HG03103 (cell line): Measurements from ENCODE around the gene RCOR2.

Experiments used
- ATAC-seq: cut with Tn5 transposase; IDR thresholded peaks from one replicate; pipeline ENCODE4 v1.9.1; 2021; ENCODE audit warnings: low read depth; ENCODE audit not compliant: unreplicated experiment

Gene RCOR2

GRCh38 chr11:63908631-63909401 lies 8.1 kb downstream of the RCOR2 start:
- no peak for ATAC-seq

DNA sequence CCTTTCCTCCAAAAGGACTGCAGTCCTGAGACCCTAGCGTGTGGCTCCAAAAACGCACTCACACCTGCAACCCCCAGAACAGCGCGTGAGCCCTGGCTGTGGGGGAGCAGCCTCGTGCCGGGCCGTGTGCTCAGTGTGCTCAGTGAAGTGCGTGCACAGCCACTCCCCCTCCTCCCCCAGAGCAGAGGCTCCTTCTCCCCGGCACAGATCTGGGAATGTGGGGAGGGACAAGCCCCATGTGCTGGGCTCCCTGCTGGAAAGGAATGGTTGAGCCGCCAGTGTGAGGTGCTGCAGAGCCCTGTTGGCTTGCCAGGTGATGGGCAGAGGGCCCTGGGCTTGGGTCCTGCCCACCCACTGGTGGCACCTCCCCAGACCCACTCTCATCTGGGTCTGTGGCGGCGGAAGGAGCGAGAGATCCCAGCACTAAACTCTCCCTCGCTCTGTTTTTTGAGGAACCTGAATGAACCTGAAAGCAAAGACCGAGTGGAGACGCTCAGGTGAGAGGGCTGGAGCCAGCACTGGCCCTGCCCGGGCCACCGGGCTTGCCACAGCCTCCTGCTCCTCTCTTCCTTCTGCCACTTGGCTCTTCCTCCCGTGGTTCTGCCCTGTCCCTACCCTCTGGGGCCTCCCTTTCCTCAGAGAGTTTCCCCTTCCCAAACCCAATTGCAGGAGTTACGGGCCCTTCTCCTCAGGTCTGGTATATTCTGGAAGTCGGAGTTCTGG lies 9.0 kb downstream of the RCOR2 start:
- ATAC-seq, result no peak

GRCh38 chr11:63907063-63907462 lies 9.9 kb downstream of the RCOR2 start:
- ATAC-seq, result no peak

- no peak for ATAC-seq
Measured at GRCh38 chr11:63906585-63906984, 10.4 kb downstream of the RCOR2 start.

DNA sequence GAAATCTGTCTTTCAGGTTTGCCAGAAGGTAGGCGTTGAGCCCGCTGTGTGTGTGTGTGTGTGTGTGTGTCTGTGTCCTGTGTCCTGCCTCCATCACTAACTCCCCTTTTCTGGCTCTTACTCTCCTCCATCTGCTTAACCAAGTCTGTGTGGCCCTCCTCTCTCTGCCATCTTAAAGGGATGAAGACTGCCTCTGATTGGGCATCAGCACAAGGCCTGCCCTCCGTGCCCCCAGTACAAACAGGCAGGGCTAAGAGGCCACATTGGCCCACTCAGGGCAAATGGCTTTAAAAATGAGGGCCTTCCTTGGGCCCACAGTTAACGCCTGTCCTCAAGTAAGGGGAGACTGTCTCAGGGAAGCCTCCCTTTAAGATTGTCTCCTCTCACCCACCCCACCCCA lies 10.9 kb downstream of the RCOR2 start:
- no peak for ATAC-seq

GRCh38 chr11:63905179-63905578 lies 11.8 kb downstream of the RCOR2 start:
- ATAC-seq, result no peak

DNA sequence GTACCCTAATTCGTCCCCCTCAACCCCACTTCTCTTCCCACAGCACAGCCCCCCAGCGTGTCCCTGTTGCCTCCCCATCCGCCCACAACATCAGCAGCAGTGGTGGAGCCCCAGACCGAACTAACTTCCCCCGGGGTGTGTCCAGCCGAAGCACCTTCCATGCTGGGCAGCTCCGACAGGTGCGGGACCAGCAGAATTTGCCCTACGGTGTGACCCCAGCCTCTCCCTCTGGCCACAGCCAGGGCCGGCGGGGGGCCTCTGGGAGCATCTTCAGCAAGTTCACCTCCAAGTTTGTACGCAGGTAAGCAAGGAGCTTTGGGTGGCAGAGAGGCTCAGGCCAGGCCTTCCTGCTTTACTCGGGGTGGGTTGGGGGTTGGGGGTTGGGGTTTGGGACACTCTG lies 12.2 kb downstream of the RCOR2 start:
- no peak for ATAC-seq

DNA sequence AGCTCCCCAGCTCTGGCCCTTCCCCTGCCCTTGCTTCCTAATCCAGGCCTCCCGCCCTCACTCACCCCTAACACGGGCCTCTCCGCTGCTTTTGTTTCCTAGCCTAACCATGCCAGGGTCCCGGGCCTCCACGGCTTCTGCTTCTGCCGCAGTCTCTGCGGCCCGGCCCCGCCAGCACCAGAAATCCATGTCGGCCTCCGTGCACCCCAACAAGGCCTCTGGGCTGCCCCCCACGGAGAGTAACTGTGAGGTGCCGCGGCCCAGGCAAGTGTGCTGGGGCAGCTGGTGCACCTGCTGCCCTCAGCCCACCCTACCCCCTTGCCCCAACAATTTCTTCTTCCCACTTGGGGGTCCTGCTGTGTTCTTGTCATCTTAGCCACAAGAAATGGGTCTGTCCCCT lies 13.1 kb downstream of the RCOR2 start:
- ATAC-seq, result no peak

GRCh38 chr11:63901660-63902059 lies 15.3 kb downstream of the RCOR2 start:
- no peak for ATAC-seq

GRCh38 chr11:63897459-63898146 lies 19.4 kb downstream of the RCOR2 start:
- ATAC-seq, result no peak

DNA sequence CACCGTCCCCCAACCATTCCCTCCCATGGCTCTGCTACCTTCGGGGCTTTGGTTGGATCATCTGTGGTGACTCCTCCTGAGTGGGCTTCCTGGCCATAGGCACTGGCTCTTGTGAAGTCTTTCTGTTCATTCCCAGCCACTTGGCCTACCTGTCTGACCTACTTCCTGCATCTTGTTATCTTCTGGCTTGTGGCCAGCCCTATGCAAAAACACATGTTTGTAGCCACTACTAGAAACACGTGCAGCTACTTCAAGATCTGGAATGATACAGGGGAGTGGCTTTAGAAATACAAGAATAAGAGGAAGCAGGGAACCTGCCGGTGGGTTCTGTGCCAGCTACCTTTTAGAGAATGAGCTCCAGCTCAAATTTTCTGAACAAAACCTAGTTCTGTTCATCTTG lies 20.9 kb downstream of the RCOR2 start:
- no peak for ATAC-seq

- no peak for ATAC-seq
Measured at GRCh38 chr11:63893355-63893754, 23.6 kb downstream of the RCOR2 start.

- ATAC-seq, result no peak
Measured at GRCh38 chr11:63892228-63892627, 24.7 kb downstream of the RCOR2 start.

- ATAC-seq, result no peak
Measured at GRCh38 chr11:63890368-63890767, 26.6 kb downstream of the RCOR2 start.

GRCh38 chr11:63889344-63889743 lies 27.6 kb downstream of the RCOR2 start:
- ATAC-seq, result no peak

- peak; percentile 67 for ATAC-seq
Measured at GRCh38 chr11:63888170-63889086, 28.5 kb downstream of the RCOR2 start.

DNA sequence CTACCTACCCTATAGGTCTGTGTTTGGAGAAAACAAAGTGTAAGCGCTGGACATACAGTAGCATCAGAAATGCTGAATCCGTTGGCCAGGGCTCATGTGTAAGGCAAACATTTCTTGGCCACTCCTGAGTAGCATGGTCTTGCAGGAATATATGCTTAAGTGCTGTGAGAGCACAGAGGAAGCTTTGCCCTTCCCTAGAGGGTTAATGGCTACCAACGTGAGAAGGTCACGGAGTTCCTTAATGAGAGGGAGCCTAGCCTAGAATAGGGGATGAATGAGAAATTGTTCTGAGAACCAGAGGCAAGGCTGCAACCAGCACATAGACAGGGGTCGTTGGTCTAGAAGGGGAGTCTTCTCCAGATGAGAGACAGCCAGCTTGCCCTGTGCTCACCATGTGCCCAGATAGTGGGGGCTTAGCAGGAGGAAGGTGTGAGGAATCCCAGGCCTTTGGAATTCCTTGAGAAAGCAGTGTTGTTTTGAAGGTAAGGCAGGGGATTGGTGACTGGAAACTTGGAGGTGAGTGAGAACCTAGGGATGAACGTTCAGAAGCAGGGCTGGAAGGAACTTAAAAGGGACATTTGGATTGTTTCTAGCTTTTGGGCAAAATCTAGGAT lies 29.5 kb downstream of the RCOR2 start:
- no peak for ATAC-seq

- ATAC-seq, result no peak
Measured at GRCh38 chr11:63884196-63884932, 32.6 kb downstream of the RCOR2 start.

GRCh38 chr11:63883791-63884190 lies 33.2 kb downstream of the RCOR2 start:
- ATAC-seq, result no peak
